22Rv1 (cell line): ENCODE results near the gene CYP4F8.

Source experiments
- ZFX ChIP-seq: fragments of 450-650 bp; IDR thresholded peaks from 2 replicates; pipeline ENCODE4 v1.6.1; 2017; ENCODE audit warnings: antibody characterized with exemption, borderline replicate concordance
- TF ChIP-seq, protein P1 (sequence below): fragments of 450-650 bp; IDR thresholded peaks from 2 replicates; pipeline ENCODE4 v1.5.1; 2017; ENCODE audit warnings: mild to moderate bottlenecking

DNA sequence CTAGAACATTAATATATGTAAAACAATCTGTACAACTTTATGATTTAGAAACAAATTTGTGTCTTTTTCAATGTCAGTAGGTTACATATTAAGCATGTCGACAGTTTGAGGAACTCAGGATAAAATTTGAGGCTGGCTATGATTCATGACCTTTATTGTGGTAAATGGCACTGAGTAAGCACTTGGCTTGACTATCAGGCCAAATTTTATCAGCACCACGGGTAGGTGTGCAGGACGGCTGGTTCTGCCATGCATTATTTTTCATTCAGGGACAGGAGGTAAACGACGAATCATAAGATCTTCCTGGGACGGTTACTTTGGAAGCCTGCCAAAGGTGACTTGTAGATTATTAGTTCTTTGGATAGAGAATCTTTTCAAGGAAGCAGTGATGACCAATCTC lies 19.9 kb upstream of the CYP4F8 start:
- TF ChIP-seq, protein P1, sequence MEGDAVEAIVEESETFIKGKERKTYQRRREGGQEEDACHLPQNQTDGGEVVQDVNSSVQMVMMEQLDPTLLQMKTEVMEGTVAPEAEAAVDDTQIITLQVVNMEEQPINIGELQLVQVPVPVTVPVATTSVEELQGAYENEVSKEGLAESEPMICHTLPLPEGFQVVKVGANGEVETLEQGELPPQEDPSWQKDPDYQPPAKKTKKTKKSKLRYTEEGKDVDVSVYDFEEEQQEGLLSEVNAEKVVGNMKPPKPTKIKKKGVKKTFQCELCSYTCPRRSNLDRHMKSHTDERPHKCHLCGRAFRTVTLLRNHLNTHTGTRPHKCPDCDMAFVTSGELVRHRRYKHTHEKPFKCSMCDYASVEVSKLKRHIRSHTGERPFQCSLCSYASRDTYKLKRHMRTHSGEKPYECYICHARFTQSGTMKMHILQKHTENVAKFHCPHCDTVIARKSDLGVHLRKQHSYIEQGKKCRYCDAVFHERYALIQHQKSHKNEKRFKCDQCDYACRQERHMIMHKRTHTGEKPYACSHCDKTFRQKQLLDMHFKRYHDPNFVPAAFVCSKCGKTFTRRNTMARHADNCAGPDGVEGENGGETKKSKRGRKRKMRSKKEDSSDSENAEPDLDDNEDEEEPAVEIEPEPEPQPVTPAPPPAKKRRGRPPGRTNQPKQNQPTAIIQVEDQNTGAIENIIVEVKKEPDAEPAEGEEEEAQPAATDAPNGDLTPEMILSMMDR: no peak
- TF ChIP-seq ZFX: no peak
